Measurements from ENCODE around the gene RASA3. TPM values are rescaled to one million over a fixed set of nuclear protein-coding genes. Genes with fewer than 3 reads are reported as not detected.
"Not testable (repeated sequence)": the region's sequence is repeated elsewhere in the genome, so short reads cannot be mapped to it uniquely, and the experiment has no call there.

Gene RASA3
- total RNA-seq, 2 donors from 2014 or later = 6.5 to 9.0 TPM

DNA sequence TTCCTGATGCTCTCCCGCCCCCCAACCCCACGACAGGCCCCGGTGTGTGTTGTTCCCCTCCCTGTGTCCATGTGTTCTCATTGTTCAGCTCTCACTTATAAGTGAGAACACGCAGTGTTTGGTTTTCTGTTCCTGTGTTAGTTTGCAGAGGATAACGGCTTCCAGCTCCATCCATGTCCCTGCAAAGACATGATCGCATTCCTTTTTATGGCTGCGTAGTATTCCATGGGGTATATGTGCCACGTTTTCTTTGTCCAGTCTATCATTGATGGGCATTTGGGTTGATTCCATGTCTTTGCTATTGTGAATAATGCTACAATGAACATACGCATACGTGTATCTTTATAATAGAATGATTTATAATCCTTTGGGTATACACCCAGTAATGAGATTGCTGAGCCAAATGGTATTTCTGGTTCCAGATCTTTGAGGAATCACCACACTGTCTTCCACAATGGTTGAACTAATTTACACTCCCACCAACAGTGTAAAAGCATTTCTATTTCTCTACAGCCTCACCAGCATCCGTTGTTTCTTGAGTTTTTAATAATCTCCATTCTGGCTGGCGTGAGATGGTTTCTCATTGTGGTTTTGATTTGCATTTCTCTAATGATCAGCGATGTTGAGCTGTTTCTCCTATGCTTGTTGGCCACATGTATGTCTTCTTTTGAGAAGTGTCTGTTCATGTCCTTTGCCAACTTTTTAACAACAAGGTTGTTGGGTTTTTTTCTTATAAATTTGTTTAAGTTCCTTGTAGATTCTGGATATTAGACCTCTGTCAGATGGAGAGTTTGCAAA lies 26.6 kb upstream of the RASA3 start:
- intact Hi-C loops (cut with DNase I, micrococcal nuclease); ATAC-seq; DNase-seq: not testable (repeated sequence)

DNA sequence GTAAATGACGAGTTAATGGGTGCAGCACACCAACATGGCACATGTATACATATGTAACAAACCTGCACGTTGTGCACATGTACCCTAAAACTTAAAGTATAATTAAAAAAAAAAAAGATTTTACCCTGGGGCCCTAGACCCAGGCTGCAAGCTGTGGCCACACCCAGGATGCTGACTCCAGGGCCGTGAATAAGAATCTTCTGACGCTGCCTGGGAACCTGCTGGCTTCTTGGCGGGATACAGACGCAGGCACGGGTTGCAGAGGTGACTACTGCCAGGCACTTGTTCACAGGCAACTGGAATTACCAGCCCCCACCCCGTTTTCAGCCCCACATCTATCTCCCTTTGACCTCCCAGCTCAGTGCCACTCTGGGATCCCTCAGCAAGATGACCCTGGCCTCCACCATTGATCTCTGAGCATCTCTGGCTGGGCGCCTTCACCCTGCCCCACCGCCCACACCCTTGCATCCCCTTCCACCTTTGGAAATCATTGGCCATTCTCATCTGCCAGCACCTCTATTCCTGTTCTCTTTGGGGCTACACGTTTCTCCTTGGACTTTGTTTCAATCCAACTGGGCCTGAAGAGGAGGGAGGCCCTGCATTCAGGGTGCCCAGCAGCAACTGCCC lies 25.6 kb upstream of the RASA3 start:
- intact Hi-C loops (cut with DNase I, micrococcal nuclease) = no loop called here
- DNase-seq = no peak
- no peak for ATAC-seq

DNA sequence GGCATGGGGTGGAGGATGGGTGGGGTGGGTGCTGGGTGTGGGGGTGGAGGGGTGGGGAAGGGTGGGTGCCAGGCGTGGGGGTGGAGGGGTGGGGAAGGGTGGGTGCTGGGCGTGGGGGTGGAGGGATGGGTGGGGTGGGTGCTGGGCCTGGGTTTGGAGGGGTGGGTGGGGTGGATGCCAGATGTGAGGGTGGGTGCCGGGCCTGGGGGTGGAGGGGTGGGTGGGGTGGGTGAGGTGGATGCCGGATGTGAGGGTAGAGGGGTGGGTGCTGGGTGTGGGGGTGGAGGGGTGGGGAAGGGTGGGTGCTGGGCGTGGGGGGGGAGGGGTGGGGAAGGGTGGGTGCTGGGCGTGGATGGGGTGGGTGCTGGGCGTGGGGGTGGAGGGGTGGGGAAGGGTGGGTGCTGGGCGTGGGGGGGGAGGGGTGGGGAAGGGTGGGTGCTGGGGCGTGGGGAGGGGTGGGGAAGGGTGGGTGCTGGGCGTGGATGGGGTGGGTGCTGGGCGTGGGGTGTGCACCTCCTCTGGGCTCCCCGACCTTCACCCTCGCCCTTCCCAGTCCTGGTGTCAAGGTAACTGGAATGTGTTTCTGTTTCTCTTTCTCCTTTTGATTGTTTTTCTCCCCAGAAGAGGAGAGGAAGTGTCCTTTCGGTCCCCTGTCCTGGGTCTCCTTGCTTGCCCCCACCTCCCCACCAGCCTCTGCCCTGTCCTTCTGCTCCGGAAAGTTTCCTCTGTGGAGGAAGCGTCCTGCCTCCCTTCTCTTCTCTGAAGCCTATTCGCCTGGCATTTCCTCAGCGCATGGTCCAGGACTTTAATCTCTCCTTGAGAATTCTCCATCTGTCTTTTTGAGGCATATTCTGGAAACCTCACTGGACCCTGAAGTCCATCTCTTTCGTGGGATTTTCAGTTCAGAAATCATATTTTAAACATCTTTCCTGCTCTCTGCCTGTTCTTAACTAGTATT lies 23.8 kb upstream of the RASA3 start:
- DNase-seq = no peak
- intact Hi-C loops (cut with DNase I, micrococcal nuclease) = no loop called here

DNA sequence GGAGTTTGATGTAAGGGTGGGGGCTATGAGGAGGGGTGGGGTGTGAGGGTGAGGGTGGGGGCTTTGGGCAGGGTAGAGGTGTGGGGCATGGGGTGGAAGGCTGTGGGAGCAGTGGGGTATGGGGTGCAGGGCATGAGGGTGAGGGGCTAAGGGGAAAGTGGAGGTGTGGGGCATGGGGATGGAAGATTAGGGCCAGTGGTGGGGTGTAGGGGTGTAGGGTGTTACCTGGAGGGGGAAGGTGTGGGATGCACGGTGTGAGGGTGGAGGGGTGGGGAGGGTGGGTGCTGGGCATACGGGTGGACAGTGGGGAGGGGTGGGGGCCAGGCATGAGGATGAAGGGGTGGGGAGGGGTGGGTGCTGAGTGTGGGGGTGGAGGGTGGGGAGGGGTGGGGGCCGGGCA lies 22.9 kb upstream of the RASA3 start:
- ATAC-seq = no peak
- no peak for DNase-seq
- intact Hi-C loops (cut with DNase I, micrococcal nuclease) = no loop called here

More for the DNA sequence above, 23.8 kb upstream of the RASA3 start:
- no peak for ATAC-seq

DNA sequence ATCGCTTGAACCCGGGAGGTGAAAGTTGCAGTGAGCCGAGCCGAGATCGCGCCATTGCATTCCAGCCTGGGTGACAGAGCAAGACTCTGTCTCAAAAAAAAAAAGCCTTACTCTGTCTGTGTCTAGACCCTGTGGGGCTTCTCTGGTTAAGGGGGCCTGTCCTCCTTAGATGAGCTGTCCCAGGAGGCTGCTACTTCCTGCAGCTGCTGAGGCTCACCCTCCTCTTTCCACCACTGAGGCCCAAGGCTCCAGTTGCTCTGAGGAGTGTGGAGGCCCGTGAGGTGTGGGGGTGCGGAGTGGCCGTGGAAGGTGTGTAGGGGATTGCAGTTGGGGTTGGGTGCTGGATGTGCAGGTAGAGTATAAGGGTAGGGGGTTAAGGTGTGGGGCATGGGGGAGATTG lies 22.1 kb upstream of the RASA3 start:
- no peak for DNase-seq
- ATAC-seq = no peak
- intact Hi-C loops (cut with DNase I, micrococcal nuclease) = no loop called here

DNA sequence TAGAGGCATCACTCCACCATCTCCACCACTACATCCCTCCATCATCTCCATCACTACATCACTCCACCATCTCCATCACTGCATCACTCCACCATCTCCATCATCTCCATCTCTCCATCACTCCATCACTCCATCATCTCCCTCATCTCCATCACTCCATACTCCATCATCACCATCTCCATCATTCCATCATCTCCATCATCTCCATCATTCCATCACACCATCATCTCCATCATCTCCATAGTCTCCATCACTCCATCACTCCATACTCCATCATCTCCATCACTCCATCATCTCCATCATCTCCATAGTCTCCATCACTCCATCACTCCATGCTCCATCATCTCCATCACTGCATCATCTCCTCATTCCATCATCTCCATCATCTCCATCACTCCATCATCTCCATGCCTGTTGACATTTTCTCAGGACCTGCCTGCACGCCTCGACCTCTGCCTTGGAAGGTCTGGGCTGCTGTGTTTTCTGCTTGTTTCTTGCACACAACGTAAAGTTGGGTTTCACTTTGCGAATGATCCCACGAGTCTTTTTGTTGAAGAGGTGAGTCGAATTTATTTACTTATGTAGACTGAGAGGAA lies 21.2 kb upstream of the RASA3 start:
- DNase-seq (no peak), ATAC-seq (no peak)
- intact Hi-C loops (cut with DNase I, micrococcal nuclease) = no loop called here

DNA sequence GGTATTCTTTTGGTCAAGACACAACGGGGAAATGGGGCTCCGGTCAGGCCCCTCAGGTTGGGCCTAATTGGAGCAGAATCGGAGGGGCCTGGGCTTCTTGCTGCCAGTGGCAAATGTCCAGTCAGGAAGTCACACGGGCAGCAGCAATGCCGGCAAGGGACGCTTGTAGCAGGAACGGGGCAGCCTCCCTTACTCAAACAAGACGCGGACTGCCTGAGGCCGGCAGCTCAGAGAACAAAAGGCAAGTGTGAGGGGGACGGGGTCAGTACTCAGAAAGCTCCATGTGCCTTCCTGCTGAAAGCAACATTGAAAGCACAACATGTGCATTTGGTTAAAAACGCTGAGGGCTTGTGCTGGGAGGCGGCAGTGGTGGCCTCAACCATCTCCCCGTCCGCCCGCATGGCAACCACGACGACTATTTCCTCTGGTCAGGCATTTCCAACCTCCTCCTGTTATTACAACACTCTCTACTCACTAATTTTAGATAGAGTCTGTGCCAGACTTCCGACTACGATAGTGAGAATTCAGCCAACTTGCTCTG lies 20.5 kb upstream of the RASA3 start:
- no peak for DNase-seq
- ATAC-seq = no peak
- intact Hi-C loops (cut with DNase I, micrococcal nuclease) = no loop called here

DNA sequence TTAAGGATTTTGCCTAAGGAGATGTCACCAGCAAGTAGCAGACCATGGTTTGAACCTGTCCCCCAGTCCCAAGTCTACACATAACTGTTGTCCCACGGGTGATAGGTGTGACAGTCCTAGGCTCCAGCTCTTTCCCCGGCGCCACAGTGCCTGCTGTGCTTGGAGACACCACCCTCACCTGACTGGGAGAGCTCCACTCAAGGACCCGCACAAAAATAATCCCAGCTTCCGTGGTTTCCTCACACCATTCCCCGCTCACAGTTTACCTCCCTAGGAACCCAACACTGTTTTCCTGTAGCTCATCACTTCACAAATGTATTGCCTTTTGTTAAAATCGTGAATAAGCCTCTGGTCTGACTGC lies 19.8 kb upstream of the RASA3 start:
- no peak for DNase-seq
- intact Hi-C loops (cut with DNase I, micrococcal nuclease) = no loop called here

DNA sequence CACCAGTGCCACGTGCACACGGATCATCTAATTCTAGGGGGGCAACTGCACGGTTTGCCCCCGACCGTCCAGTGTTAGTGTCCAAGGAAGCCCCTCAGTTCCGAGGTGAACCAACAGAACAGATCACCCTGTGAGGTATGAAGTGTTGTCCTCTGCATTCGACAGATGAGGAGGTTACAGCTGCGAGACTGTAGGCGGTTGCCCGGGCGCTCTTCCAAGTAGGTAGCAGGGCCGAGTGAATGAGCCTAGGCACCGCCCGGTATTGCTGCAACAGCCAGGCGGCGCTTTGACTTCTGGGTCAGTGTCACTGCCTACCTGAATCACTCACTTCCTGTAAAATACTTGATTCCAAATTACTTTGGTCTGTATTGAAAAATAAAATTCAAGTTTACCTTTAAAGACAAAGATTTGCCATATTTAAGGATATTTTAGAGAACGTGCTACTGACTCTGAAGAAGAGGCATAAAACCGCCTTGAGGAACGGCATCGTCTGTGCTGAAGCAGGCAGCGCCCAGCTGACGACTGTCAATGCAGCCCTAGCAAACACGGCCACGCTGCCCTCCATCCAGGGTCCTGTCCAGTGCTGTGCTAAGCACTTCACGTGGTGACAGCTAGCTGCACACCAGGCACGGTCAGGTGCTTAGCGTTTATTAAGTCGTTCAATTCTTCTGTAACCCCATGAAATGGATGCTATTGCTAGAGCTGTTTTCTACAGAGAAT lies 19.3 kb upstream of the RASA3 start:
- peak; percentile 91 to 92 for DNase-seq
- peak; percentile 99 for ATAC-seq
- intact Hi-C loops (cut with DNase I, micrococcal nuclease) = no loop called here

More for the DNA sequence above, 19.8 kb upstream of the RASA3 start:
- ATAC-seq = no peak

DNA sequence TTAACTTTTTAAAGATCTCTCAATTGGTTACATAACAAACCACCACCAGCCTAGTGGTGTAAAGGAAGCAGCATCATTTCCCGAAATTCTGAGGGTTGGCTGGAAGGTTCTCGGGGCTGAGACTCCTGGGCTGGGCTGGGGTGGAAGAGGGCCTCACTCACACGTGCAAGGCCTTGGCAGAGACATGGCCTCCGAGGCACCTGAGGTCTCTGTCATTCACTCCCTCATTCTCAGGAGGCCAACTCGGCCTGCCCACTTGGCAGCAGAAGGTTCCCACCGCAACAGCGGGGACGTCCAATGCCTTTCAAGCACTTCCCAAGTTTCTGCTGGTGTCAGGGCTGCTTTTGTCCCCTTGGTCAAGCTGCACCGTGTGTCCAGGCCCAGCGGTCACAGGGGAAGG lies 18.6 kb upstream of the RASA3 start:
- intact Hi-C loops (cut with DNase I, micrococcal nuclease) = no loop called here
- no peak for DNase-seq
- peak; percentile 13 for ATAC-seq

DNA sequence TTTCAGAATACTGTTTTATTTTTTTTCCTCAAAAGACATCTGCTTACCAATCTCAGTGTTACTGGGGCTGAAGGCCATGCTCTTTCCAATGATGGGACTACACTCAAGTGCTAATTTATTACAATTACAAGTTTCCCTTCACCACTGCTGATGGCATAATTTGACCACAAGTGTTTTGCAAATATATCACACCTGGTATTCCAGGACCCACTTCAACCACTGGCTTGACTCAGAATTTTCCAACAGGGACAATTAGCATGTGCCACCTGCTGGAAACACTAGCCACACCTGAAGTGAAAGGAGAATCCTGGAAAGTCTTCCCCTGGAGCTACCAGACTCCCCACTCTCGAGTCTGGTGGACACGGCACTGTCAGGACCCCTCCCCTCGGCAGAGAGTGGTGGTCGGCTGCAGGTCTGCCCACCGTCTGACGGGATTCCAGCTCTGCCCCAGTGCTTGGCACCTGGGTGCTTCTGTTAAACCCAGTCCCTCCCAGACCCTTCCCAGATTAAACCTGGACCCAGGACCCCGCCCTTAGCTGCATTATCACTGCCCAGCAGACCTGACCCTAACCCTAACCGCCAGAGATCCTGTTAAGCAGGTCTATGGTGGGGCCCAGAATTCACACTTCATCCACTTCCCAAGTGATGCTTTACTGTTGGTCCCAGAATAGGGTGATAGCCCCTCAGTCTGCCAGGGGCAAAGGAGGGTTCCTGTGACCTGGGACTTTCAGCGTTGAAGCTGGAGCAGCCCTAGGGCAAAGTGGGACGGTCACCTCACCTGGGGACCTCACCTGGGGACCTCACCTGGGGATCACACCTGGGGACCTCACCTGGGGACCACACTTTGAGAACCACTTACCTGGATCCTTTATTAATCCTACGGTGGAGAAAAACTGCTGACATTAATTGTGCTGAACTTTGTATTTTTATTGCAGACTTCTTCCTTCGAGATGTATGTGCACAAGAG lies 17.6 kb upstream of the RASA3 start:
- intact Hi-C loops (cut with DNase I, micrococcal nuclease) = no loop called here
- no peak for DNase-seq
- ATAC-seq = no peak

DNA sequence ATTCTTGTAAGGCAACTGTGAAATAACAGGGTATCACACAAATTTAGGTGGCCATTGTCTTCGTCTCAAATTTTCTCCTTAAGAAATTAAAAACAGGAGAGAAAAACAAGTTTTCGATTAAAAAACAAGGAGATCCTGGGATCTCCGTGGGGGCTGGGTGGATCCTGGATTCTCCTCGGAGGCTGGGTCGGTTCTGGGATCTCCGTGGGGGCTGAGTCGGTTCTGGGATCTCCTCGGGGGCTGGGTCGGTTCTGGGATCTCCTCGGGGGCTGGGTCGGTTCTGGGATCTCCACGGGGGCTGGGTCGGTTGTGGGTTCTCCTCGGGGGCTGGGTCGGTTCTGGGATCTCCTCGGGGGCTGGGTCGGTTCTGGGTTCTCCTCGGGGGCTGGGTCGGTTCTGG lies 16.5 kb upstream of the RASA3 start:
- DNase-seq; ATAC-seq; intact Hi-C loops (cut with DNase I, micrococcal nuclease): not testable (repeated sequence)

DNA sequence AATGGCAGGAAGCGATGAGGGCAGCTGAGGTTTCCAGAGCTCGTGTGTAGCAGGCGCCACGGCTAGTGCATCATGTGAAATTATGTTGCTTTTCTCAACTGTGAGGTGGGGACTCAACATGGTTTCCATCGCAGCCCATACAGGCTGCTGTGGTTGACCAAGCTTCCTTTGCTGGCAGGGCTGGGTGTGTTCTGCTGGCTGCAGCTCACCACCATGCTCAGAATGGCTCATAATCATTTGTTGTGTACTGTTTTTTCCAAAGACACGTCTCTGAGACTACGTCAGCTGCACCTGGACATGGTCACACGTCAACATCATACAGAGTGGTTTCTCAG lies 16.1 kb upstream of the RASA3 start:
- intact Hi-C loops (cut with DNase I, micrococcal nuclease) = no loop called here
- no peak for ATAC-seq
- DNase-seq = peak in 1 of 2 donors; percentile 45

DNA sequence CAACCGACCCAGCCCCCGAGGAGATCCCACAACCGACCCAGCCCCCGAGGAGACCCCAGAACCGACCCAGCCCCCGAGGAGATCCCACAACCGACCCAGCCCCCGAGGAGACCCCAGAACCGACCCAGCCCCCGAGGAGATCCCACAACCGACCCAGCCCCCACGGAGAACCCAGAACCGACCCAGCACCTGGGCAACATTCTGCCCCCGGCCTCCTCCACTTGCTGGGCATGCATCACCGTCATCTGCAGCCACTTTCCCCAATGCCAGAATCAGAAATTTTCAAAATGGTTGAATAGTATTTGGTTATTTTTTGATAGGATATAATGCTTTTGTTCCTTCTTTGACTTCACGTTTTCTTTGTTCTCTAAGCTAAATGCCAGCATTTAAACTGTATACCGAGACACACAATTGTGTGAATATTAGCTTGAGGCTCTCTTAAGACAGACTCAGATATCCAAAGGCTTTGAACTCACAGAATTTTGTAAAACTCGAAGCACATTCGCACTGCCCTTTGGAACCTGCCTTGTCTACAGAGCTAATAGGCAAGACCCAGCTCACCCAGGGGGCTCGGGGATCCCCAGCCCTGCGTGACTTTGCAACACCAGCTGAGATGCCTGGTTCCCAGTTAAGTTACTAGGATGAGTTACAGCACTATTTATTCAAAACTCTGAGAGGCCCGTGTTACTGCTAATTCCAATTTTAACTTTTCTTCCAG lies 15.5 kb upstream of the RASA3 start:
- no peak for ATAC-seq
- DNase-seq = no peak
- intact Hi-C loops (cut with DNase I, micrococcal nuclease) = no loop called here

DNA sequence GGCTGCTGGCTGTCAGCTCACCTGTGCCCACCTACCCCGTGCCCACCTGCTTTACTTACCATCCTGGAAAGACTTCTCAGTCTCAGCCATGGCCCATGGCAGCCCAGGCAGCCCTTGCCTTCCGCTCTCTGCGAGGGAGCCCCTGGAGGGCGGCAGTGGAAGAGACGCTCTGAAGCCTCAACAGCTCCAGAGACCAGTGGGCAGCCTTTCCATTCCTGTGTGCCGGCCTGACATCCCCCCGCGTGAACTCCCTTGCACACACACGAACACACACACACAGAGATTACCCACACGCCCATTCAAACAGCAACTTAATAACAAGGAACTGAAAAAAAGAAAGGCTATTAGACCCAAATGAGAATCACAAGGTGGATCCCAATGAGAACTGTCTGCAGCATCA lies 14.2 kb upstream of the RASA3 start:
- intact Hi-C loops (cut with DNase I, micrococcal nuclease) = no loop called here
- no peak for DNase-seq
- no peak for ATAC-seq

DNA sequence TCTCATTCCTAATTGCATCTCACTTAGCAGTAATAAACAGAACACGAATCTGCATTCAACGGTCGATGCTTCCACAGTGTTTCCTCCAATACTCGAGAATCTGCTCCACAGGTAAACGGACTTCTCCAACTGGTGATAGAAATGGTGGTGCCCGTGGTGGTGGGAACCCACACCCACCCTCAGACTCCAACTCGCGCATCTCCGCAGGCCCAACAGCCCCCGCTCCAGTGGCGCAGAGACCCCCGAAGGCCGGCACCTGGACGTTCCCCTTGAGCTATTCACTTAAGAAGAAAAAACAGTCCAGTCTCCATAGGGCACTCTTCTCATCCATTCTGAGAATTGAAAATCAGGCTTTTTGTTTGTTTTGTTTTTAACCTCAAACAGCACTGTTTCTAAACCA lies 13.8 kb upstream of the RASA3 start:
- DNase-seq (no peak), ATAC-seq (no peak)
- intact Hi-C loops (cut with DNase I, micrococcal nuclease) = no loop called here

DNA sequence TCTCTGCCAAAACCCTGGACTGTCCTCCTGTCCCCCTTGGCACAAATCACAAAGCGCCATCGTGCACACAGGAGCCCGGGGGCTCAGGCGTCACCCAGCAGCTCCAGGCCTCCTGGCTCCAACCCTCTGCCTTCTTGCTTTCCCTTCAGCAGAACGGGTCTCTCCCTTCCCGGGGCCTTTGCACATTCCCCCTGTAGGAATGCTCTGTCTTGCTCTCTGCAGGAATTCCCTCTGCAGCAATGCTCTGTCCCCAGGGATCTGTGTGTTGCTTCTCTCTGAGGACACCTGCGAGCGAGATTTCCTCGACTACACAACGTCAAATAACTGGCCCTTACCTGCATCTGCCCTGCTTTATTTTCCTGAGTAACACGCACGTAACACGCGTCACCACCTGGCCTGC lies 13.3 kb upstream of the RASA3 start:
- intact Hi-C loops (cut with DNase I, micrococcal nuclease) = no loop called here
- ATAC-seq = no peak
- no peak for DNase-seq

All from left colon (tissue), 2 donors.